CD4-positive, alpha-beta T cell treated with Interleukin-6 for 4 hours (primary cell): Measurements from ENCODE around the gene THBS1.

ENCODE experiments used
- DNase-seq: peaks from one replicate; pipeline ENCODE4 v3.0.0-alpha.2; 2020; ENCODE audit warnings: mixed read lengths

THBS1 gene

GRCh38 chr15:39609166-39609916, 28.5 kb downstream of the THBS1 start:
- DNase-seq = no peak

DNA sequence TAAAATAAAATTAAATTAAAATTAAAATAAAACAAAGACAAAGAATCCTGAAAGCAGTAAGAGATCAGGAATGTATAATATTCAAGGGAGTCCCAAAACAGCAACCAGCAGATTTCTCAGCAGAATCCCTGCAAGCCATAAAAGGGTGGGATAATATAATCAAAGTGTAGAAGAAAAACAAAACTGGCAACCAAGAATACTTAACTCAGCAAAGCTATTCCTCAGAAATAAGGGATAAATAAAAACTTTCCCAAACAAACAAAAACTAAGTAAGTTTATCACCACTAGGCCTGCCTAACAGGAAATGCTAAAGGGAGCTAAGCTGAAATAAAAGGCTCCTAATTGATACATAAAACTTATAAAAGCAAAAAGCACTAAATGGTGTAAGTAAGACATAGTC, 29.8 kb downstream of the THBS1 start:
- DNase-seq = no peak

GRCh38 chr15:39613271-39613670, 32.4 kb downstream of the THBS1 start:
- no peak for DNase-seq

DNA sequence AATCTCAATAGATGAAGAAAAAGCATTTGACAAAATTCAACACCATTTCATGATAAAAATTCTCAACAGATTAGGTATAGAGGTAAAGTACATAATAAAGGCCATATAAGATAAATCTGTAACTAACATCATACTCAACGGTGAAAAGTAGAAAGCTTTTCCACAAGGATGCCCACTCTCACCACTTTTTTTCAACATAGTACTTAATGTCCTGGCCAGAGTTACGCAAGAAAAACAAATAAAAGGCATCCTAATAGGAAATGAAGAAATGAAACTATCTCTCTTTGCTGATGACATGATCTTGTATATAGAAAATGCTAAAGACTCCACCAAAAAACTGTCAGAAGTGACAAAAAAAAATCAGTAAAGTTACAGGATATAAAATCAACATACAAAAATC, 33.0 kb downstream of the THBS1 start:
- no peak for DNase-seq

- no peak for DNase-seq
These were observed 36.0 kb downstream of the THBS1 start for GRCh38 chr15:39616731-39617455.

GRCh38 chr15:39618063-39618823, 37.4 kb downstream of the THBS1 start:
- DNase-seq = no peak

DNA sequence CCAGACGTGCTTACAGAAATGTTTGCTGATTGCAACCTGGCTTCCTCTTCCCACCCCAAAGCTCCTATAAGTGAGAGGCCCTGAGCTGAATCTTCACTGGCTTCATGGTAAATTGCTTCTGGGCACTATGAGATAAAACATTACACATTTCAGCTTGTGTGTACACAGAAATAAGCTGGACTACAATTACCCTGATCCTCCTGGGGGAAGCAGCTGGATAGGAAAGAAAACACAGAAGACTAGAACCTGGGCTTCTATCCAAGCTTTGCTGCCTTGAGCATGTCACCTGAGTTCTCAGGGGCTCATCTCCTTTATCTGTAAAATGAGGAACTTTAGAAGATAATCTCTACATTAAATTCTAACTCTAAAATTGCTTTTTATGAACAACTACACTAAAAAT, 40.3 kb downstream of the THBS1 start:
- no peak for DNase-seq

GRCh38 chr15:39621976-39622375, 41.1 kb downstream of the THBS1 start:
- DNase-seq = no peak

DNA sequence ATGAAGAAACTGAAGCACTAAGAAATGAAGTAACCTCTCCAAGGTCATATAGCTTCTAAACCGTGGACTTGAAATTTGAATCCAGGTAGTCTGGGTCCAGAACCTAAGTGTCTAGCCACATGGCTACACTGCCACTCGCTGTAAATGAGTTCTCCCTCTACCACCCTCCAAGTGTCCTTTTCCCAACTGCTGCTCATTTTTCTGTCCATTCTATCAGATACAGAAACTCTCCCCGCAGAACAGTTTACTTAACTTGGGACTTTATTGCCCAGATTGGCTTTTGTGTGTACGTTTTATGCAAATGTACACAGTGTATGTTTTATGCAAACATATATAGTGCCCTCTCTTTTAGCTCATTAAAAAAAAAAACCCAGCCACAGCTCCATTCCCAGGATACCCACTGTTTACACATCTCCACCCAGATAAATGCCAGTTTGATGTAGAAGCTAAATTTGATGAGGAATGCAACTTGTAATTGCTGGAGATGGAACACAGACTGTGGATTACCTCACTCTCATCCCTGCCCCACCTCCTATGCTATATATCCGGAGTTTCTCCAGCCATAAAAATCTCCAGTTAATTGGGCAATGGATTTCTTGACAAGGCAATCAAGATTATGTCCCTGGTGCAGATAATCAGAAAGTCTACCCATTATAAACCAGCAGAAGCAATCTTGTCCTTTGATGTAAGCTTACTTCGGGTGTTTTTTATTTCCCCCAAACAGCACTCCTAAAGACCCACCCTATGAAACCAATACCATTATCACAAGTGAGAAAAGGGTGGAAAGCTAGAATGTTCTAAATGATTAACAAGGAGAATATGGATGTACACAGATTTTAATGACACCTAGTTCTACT, 42.0 kb downstream of the THBS1 start:
- no peak for DNase-seq

DNA sequence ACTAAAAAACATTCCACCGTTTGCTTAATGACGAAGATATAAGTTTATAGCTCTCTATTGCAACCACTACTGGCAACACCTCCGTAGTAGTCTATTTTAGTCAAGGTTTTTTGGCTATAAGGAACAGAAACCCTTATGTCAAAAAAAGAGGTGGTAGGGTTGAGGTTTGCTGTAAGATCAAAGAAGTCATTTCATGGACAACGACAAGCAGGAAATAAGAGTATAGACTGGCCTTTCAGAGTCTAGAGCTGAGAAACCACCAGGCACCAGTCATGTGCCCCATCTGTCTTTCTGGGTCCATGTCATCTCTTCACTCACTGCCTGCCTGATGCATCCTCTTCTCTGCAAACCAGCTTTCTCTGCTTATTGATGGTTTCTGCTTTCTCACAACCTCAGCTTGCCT, 42.7 kb downstream of the THBS1 start:
- DNase-seq = peak; percentile 55

GRCh38 chr15:39624806-39625205, 43.9 kb downstream of the THBS1 start:
- DNase-seq = peak; percentile 75

DNA sequence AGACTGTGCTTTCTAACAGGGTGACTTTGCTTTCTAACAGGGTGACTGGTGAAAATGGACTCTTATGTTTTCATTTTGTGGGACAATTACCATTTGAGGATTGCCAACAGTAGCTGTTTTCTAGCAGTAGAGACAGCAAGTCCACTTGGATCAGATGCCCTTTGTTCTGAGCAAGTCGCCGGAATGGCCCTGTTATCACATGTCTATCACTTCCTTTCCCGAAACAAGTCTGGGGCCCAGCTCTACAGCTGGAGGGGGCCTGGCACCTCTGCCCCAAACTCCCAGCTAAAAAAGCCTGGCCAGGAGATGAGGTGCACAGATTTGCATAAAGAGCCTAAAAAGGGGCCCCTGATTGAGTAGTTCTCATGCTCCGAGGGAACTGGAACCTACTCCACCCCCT, 44.6 kb downstream of the THBS1 start:
- DNase-seq = no peak

GRCh38 chr15:39625856-39626255, 45.0 kb downstream of the THBS1 start:
- no peak for DNase-seq

DNA sequence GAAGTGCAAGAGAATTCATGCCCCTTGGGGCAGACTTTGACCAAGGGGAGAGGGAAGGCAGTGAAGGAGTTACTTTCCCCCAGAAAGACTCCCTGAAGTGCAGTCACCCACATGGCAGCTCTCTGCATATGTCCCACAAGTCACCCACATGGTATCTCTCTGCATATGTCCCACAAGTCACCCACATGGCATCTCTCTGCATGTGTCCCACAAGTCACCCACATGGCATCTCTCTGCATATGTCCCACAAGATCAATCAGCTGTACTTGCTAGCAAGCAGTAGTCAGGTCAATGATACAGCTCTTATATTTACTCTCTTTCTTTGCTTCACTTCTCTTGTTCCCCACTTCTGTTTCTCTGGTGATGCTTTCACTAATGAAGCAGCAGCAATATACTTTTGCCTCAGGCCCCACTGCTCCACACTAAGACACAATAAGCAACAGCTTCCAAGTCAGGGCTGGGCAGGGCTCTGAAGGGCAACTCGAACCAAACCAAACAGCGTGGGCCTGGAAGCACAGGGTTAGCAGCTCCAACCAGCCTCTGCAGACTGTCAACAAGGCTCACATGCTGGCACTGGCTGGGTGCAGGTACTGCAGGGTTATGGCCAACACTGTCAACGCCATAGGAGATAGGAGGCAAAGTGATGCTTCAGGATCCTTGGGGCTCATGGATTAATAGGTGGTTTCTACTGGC, 46.7 kb downstream of the THBS1 start:
- DNase-seq = no peak

GRCh38 chr15:39628144-39628508, 47.2 kb downstream of the THBS1 start:
- DNase-seq = no peak

DNA sequence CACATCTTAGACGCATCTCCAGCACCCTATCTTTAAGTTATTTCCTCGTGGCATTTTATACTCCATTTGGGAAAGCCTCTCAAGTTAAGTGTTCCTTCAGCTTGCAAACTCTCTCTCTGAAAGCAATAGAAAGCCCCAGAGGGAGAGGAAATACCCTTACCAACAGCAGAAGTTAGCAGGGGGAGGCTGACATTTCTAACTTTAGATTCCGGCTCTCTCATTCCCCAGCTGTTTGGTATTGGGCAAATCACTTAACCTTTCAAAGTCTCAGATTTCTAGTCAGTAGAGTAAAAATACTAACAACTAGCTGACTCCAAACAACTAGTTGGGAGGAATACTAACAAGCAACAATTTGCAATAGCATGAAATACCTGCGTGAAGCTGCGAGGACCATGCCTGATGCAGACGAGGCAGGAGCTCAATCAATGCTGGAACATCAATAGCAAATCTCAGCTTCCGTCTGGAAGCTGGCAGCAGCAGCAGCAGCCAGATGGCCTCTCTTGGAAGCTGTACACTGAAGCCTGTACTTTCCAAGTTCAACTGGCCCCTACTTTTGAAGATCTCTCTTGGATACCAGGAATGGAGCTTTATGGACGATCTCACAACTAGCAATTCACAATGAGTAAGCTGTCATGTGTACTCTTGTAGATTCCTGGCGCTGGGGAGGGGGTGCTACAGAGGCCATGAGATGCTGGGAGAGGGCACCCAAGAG, 47.8 kb downstream of the THBS1 start:
- no peak for DNase-seq

DNA sequence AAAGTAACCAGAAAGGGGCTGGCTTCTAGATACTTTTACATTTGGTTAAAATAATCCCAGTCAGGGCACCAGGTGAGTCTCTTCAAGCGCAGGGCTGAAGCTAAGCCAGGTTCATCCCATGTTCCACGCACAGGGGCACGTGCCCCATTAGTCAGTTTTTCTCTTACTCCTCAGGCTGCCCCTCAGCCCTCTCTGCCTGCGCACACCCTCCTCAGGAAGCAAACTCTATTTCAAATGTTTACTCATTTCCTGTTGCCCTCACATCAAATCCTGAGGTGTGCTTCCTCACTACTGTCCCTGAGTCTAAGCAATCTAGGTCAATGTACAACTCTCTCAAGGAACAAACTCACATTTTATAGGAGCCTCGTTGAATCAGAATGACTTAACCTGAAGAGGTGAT, 48.5 kb downstream of the THBS1 start:
- peak; percentile 73 for DNase-seq

DNA sequence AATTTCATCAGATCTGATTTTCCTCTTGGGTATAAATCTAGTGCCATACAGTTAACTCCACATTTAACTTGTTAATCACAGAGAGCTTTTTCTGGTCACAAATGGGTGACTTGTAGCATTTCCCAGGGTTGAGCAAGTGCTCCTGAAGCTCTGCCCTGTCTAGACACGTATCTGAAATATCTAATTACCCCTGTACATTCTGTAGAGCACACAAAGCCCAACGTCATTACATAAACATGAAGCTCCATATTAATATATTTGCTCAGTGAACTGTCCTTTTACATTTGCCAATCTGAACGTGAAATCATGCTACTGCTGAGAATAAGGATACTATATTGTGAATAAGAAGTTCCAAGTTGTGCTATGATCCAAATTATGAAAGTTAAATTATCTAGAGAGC, 49.0 kb downstream of the THBS1 start:
- no peak for DNase-seq

DNA sequence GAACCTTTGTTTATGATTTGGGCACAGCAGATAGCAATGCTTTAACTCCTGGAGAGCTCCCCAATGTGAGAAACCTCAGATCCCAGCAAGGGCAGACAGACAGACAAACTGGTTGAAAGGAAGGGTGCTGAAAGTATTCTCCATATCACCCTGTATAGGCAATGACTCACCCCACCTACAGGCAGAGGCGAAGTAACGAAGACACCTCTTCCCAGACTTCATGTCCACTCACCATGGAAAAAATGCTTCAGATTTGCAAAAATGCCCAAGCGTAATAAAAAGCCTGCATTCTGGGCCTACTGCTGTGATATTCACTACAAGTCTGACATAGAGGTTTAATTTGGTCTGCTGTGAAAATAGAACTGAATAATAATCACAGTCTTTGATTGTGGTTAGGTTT, 50.5 kb downstream of the THBS1 start:
- DNase-seq = no peak

DNA sequence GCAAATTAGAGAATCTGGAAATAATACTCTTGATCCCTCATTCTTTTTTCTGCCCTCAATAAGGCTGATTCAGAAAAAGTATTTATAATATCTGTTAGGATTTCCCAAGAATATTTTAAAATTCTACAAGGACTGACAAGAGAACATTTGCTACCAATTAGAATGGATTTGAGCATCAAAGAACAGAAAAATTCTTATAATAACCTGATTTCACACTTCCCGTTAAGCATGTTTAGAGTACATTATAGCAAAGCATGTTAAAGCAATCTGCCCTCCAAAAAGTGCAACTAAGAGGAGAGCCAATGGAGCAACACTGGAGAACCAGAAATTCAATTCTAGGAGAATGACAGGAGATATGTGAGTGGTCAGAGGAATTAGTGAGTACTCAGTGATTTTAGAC, 57.2 kb downstream of the THBS1 start:
- DNase-seq = no peak

GRCh38 chr15:39639037-39639436, 58.2 kb downstream of the THBS1 start:
- no peak for DNase-seq

- no peak for DNase-seq
These were observed 59.8 kb downstream of the THBS1 start for GRCh38 chr15:39640665-39641064.
